GM19035 (cell line): Measurements from ENCODE around the gene GLIPR2.
"Not testable (repeated sequence)": the region's sequence is repeated elsewhere in the genome, so short reads cannot be mapped to it uniquely, and the experiment has no call there.

Experiments used
- ATAC-seq: cut with Tn5 transposase; IDR thresholded peaks from one replicate; pipeline ENCODE4 v1.9.1; 2021; ENCODE audit not compliant: unreplicated experiment

The GLIPR2 gene

GRCh38 chr9:36121971-36122370, 14.6 kb upstream of the GLIPR2 start:
- no peak for ATAC-seq

DNA sequence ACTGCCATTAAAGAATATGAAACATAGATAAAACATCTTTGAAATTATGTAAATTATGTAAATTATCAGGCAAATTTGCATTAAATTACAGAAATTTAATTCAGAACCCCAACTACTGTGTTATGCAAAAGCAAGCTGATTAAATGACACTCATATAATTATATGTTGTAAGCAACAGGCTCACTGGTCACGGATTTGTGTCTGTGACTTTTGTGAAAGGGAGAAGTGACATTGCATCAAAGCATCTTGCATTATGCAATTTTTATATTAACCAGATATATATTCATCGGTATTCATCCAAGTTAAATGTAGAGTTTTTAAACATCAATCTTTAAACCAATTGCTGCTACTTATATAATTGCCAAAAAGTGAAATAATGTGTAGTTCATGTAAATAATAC, 13.0 kb upstream of the GLIPR2 start:
- ATAC-seq, result no peak

GRCh38 chr9:36125062-36125855, 11.3 kb upstream of the GLIPR2 start:
- no peak for ATAC-seq

DNA sequence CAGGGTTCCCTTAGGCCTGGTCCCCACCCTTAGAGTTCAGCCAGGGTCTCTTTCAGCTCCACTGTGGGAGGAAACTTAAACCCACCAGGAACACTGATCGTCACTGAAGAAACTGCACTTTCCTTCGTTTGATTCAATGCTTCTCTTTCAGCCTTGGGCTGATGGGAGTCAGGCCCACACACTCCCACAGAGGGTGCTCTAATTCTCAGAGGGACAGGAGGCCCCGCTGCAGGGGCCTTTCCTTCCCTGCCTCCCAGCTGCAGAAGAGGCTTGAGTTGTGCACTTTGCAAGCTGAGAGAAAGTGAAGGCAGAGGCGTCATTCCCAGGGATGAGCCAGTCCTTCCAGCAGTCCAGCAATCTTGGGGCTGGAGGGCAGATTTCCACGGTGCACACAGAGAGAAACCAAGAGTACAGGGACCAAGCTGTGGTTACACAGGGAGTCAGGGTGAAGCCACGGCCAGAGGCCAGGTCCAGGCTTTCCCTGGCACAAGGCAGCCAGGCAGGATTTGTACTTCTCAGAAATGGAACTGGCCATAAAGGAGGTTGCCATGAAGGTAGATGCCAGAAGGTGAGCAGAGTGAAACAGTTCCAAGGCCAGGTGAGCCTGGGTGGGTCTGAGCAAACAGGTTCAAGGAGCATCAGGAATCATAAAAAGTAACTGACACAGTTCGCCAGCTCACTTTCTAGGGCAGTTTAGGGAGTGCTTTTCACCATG, 10.4 kb upstream of the GLIPR2 start:
- no peak for ATAC-seq

DNA sequence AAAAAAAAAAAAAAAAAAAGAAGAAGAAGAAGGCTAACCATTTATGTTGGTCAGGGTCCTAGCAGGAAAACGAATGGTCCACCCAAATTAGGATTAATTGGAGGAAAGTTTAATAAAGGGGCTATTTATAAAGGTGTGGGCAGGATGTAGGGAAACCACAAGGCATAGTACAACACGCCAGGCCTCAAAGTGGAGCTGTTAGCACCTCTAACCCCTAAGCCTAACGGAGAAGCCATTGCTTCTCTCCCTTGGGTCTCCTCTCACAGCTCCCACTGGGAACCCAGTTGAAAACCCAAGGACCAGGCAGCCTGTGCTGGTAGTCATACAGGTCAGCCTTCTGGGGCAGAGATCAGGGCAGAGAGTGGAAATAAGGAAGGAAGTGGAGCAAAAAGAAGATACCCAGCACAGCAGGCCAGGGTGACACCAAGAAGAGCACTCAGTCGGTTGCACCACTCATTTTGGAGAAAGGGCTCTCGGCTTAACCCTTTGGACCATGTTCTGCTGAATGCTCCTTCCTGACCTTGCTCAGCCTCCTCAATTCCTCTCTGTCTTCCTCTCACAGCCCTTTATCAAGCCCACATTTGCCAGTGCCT, 8.8 kb upstream of the GLIPR2 start:
- ATAC-seq, result no peak

DNA sequence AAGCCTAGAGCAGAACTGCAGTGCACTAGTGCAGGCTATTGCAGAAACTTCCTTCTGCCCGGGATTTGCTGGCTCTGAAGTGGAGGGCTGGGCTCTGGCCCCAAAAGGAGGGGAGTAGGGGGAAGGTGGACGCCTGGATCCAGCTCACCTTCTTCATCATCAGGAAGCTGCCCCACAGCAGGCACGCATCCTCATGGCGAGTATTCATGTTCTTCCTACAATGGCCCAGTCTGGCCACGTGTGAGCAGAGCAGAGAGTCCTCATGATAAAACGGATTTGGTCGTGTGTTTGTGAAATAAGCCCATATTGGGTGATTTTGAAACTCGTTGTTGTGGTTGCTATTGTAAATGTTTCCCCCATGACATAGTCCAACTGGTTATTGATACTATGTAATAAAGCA, 8.2 kb upstream of the GLIPR2 start:
- no peak for ATAC-seq

- ATAC-seq, result no peak
Observed at GRCh38 chr9:36129139-36129538, 7.4 kb upstream of the GLIPR2 start.

GRCh38 chr9:36131666-36132065, 4.9 kb upstream of the GLIPR2 start:
- ATAC-seq, result not testable (repeated sequence)

DNA sequence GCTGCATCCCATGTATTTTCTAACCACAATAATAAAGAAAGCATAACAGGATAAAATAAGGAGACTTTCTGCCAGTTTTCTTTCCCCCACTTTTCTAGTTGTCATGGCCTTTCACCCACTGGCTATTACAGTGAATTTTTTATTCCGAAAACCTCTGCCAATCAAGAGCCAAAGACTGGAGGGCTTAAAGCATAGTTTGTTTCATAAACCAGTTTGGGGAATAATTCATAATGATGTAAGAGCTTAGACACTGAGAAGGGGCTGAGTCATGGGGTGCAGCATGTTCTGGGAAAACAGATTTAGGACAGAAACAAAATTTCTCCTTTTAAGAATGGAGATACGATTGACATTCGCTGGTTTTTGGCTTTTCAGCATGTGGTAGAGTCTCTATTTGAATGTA, 4.4 kb upstream of the GLIPR2 start:
- no peak for ATAC-seq

DNA sequence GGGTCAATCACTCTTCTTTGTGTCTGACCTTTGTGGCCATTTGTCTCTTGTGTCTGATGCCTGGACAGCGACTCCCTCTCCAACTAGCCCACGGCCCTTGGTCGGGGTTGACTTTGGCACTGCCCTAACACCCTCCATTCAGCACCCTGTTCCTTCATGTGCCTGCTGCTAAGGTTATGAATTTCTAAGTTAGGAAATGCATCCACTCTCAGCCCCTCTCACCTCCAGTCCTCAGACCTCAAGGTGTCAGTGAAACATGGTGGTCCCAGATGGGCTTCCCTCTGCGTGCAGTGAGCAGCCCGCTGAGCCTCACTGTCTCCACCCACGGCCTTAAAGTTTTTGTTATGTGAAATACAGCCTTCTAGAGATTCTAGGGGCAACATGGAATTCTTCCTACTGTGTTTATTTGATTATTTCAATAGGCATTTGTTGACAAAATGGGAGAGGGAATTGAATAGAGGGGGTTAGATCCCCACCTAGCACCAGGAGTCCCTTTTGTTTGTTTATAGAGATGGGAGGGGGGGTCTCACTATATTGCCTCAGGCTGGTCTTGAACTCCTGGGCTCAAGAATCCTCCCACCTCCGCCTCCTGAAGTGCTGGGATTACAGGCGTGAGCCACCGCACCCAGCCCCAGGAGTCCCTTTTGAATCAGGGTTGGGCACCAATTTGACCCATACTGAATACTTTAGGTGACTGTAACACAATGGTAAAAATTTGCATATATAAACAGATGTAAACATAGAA, 1.6 kb upstream of the GLIPR2 start:
- ATAC-seq, result no peak

DNA sequence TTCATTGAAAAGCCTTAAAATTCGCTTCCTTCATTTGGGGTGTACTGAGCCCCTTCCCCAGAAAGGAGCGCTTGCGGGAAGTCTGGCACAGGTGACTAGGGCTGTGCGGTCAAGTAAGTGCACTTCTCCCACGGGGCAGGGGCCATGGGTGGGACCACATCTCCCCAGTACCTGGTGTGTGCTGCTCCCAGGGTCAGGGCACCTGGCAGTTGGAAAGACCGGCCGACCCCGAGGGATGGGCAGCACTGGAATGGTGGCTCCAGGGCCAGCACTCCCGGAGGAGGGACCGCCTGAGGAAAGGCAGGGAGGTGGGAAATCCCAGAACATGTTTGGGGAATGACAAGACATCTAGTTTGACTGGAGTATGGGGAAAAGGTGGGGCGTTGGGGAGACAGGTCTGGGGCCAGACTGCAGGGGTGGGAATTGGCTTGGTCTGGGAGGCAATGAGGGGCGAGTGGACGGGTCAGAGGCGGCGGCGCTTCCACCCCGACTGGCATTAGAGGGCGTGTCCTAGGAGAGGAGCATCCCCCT, 727 bp upstream of the GLIPR2 start:
- ATAC-seq, result no peak

DNA sequence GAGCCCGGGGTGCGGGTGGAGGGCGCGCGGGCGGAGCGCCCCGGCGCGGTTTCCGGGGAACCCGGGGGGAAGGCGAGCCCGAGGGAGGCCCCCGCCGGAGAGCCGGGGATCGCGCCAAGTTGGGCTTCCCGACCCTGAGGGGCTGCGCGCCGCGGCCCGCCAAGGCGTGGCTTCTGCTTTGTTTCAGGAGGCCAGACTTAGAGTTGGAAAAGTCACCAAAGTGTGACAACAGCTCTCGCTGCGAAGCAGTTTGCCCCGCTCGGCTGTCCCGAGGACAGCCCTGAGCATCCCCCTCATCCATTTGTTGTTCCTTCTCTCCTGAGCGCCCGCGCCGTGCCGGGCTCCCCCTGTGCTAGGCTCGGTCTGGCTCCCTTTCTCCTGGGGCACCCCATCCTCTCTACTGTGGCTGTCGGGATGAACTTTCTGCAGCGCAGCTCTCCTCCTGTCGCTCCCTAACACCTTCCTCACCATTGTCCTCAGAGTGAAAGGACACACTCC, 410 bp downstream of the GLIPR2 start:
- ATAC-seq, result peak; percentile 45

DNA sequence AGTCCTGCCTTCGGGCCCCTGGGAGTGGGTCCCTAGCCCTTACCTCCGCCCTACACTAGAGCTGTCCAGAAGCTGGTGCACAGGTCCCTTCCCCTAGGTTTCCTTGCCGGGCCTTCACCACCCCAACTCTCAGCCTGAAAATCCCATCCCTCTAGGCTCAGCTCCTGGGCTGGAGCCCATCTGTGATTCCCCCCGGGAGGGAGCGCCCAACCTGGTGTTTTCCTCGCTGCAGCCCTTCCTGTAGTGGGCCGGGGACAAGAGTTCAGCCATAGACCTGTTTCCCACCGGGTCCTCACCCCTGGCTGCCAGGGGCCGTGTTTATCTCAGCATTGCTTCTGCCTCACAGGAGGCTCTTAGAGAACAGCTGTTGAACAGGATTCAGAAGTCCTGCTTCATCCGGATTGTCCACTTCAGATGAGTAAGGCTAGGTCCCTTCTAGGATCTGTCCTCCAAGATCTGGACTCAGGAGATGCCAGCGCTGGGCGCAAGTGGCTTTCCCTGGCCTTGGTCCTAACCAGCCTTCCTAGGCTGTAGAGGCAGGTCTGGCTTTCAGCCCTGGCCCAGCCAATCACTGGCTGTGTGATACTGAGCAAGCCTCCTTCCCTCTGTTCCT, 965 bp downstream of the GLIPR2 start:
- no peak for ATAC-seq

DNA sequence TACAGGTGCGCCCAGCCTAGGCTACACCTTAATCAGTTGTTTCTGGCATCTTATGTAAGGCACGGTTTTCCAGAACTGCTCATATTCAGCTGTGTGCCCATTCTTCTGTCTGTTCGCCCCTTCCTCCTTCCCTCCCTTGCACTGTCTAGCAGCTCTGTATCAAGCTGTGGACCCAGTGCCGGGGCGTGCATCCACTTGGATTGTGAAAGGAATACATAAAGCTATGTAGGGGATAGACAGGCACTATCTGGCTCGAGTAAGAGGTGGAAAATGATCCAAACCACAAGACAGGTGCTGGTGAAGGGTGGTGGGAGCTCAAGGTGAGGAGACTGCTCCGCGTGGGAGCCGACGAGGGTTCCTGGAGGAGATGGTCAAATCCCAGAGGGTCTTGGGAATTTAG, 2.0 kb downstream of the GLIPR2 start:
- ATAC-seq, result no peak

DNA sequence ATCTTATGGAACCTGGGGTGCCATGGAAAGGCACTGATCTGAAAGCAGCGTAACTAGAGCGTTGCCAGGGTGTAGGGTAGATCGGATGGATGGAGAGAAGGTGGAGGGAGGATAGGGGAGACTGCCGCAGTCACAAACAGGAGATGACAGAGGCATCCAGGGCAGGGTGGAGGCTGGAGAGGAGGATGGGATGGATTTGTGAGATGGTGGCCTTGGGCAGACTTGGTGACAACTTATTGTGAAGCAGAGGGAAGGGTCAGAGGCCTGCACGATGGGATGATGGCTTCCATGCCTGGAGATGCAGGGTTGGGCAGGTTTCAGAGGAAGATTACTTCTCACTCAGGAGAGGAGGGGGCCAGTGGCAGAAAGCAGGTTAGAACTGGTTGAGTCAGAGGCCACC, 2.4 kb downstream of the GLIPR2 start:
- ATAC-seq, result no peak

- no peak for ATAC-seq
Observed at GRCh38 chr9:36140086-36141084, 3.9 kb downstream of the GLIPR2 start.

GRCh38 chr9:36141288-36141687, 4.8 kb downstream of the GLIPR2 start:
- no peak for ATAC-seq

- no peak for ATAC-seq
Observed at GRCh38 chr9:36141761-36142160, 5.2 kb downstream of the GLIPR2 start.

- ATAC-seq, result no peak
Observed at GRCh38 chr9:36142510-36143244, 6.1 kb downstream of the GLIPR2 start.
